HG03558 (cell line): ENCODE results near the gene CXCL17.

Source experiments
- ATAC-seq: cut with Tn5 transposase; IDR thresholded peaks from one replicate; pipeline ENCODE4 v1.9.1; 2021; ENCODE audit warnings: moderate number of reproducible peaks; ENCODE audit not compliant: unreplicated experiment; ENCODE audit errors: extremely low read depth

CXCL17 gene

DNA sequence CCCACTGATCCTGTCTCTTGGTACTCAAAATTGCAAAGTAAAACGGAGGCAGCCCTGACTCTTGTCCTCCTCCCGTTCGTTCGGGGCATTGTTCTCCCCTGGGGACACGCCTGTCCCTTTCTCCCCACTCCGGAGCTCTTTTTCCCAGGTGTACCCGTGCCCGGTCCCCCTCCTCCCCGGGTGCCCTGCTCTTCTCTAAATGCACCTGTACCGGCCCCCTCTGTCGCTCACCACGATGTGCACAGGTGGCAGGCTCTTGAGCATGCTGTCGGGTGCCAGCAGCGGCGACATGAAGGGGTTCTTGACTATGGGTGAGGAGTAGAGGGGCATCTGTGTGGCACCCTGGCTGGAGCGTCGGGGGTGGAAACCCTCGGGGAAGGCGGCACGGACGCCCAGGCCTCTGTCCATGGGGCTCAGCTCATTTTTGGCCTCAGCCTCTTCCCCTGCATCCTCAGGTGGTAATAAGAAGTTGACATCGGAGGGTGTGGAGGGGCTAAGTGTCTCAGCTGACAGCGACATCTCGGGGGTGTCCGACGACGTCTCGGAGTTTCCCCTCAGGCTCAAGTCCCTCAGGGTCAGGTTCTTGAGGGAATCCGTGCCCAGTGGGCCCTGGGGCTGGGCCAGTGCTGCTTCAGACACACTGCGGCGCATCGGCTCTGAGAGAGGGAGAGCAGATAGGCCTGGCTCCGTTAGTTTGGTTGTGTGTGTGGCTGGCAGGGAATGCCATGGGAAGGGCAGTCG lies 40.2 kb downstream of the CXCL17 start:
- ATAC-seq: no peak

DNA sequence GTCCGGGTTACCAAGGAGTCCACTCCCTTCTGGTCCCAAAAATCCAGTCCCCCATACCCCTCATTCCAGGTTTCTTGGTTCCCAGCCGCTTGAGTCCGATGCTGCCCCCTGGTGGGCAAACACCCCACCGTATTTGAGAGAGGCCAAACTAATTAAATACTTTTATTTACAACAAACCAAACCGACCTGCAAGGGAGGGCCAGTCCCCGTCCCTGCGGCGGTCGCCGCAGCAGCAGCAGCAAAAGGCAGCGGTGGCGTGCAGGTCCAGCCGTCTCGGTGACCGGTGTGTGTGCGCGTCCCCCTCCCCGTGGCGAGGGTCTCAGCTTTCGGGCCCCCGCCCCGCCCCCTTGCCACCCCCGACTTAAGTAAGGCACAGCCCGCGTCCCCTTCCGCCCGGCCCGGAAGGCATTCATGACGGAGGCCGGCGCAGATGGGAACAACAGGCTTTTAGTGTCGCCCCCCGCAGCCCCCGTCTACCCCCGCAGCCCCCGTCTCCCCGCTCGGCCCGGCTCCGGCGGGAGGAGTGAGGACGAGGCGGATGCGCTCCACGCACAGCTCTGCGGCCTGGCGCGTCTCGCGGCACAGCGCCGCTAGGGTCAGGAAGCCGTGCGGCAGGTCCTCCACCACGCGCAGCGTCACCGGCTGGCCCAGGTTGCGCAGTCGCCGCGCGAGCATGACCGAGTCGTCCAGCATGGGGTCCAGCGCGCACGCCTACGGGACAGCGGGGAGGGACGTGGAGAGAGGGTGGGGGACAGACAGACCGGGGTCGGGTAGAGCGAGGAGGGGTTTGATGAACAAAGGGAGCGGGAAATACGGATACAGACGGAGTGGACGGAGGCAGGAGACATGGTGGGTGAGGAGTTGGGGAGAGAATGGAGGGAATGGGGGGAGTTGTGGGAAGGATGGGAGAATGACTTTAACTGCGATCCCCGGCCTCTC lies 41.1 kb downstream of the CXCL17 start:
- ATAC-seq: no peak

DNA sequence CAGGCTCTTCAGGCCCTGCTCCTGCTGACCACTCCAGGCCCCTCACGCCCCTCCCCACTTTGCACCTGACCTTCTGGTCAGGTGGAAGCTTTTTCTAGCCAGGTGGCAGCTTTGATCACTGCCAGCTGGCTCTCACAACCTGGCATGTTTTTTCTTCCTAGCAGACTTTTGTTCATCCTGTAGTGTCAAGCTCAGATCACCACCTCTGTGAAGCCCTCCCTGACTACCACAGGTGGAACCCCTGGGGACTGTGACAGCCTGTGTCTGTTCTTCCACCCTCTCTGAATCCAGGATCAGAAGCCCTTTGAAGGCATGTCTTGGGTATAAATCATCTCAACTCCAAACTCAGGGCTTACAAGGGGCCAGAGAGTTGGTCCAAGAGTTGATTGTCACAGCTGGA lies 42.3 kb downstream of the CXCL17 start:
- ATAC-seq: no peak

DNA sequence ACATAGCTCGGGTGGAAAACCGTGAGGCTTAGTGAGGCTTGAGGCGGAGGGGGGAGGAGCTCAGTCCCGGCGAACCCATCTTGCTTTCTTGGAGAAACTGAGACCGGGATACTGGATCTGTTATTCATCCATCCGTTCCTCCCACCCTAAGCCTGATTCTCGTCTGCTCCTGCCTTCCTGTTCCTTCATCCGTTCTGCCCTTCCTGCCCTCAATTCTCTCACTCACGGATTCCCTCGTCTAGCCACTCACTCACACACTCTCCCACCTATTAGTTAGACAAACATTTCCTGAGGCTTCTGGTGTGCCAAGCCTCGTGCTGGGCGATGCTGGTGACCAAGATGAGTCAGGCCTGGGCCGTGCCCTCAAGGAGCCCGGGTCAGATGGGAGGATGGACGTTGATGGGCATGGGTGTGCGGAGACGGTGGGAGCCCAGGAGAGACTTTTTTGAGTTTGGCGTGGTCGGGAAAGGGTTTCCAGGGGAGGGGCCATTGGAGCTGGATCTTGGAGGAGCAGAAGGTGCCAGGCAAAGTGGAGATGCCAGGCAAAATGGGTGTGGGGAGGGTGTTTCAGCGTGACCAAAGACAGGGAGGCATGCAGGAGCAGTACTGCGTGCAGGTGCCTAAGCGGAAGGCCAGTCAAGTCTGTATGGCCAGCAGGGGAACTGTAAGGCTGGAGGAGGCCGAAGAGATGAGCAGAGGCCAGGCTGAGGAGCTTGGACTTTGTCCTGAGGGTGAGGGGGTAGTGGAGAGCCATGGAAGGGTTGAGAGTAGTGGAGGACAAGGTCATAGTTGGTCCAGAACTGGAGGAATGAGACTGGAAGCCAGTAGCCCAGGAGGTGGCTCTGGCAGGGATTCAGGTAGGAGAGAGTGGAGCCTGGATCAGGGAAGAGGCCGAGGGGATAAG lies 45.2 kb downstream of the CXCL17 start:
- ATAC-seq: no peak

DNA sequence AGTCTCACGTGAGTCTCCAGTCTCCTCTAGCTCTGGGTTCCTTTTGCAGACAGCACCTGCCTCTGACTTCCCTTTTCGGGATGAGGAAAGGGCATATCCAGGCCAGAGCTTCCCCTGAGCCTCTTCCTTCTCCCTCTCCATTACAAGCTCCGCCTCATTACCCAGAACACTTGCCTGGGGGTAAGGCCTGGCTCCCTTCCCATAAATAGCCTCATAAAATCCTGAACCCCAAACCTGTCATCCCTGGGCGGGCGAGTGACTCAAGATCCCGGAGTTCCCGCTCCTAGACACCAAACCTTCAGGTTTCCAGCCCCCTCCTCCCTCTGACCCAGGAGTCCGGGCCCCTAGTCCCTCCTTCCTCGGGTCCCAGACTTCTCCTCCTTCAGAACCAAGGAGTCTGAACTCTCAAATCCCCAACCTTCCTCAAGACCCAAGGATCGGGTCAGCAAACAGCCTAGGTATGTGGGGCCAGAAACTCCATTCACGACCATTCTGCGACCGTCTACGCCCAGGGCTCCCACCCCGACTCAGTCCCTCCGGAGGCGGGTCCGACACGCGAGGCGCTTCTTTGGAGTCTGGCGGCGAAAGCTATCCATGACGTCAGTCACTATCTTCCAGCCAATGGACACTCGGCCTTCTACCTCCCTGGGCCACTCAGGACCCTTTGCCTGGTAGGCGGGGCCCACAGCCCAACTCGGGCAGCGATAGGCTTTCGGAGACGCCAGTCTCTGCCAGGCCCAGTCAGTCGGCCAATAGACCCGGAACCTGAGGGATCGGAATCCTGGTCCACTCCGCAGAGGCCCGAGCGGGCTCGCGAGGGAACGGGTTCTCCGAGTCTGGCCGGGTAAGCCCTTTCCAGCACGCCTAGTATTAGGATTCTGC lies 46.1 kb downstream of the CXCL17 start:
- peak; percentile 95 for ATAC-seq

DNA sequence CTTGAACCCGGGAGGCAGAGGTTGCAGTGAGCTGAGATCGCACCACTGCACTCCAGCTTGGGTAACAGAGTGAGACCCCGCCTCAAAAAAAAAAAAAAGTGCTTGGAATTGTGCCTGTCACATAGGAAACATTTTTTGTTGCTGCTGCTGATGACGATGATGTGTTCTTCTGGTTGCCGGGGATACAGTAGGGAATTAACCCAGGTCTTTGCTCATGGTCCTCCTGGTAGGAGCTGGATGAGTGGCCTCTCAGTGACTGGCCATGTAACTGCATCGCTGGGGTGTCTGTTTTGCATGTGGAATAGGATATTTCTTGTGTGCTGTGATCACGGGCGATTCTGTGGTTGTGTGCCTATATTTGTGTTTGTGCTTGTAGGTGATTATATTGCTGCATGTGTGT lies 48.0 kb downstream of the CXCL17 start:
- ATAC-seq: no peak

DNA sequence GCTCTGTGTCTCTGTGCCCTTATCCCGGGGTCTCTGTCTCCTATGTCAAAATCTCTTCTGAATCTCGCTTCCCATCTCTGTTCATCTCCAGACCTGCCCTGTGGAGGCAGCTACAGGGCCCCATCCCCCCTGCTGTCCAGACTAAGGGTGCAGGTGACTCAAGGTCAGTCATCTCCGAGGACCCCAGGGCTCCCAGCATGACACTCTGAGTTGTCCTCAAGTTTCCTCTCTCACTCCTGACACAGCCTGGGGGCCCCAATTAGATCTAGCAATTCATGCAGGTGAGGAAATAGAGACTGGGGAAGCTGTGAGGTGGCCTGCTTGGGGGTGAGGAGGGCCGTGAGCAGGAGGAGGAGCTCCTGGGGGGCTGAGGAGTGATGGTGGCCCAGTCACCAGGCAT lies 50.6 kb downstream of the CXCL17 start:
- ATAC-seq: no peak

DNA sequence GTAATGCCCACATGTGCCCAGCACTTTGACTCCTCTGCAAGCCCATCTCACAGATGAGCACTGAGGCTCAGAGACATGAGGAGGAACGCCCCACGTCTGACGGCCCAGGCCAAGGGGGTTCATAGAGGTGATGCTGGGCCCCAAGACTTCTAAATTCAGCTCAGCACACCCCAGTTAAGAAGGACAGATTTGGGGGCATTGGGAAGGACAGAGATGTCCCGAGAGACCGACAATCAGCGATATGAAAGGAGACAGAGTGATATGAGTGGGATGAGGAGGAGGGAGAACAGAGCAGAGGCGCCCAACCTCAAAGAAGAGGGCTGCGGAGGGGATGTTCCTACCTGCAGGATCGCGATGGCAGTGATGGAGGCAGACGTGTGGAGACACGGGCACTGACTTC lies 52.8 kb downstream of the CXCL17 start, which contains the start of gene CNFN:
CNFN (minus strand) TSS at position 399 of the 400 bp plus-strand sequence. CDS start 1,260 bp downstream, outside the sequence.
- ATAC-seq: no peak

DNA sequence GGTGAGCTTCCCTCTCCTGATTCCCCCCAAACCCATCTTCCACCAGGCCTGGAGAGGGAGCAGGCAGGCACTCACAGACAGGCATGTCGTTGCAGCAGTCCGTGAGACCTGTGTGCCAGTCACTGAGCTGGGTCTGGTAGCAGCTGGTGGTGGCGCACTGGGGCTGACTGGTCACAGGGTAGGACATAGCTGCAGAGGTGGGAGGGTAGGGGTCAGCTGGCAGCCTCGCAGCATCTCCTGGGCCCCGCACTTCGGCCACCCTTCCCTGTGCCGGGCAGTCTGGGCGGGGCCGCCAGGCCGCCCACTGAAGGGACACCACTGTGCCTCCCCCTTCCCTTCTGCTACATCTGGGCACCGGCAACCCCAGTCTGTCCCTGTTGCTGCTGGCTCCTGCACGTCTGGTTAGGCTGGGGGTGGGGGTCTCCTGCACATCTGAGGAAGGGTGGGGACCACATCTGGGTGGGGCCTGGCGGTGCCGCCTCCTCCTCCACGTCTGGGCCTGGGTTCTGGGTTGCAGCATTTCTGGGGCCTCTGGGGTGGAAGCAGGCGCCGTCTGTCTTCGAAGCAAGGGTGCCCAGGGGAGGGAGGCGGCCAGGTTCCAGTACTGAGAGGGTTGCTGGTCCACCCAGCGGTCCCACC lies 53.8 kb downstream of the CXCL17 start:
- no peak for ATAC-seq

DNA sequence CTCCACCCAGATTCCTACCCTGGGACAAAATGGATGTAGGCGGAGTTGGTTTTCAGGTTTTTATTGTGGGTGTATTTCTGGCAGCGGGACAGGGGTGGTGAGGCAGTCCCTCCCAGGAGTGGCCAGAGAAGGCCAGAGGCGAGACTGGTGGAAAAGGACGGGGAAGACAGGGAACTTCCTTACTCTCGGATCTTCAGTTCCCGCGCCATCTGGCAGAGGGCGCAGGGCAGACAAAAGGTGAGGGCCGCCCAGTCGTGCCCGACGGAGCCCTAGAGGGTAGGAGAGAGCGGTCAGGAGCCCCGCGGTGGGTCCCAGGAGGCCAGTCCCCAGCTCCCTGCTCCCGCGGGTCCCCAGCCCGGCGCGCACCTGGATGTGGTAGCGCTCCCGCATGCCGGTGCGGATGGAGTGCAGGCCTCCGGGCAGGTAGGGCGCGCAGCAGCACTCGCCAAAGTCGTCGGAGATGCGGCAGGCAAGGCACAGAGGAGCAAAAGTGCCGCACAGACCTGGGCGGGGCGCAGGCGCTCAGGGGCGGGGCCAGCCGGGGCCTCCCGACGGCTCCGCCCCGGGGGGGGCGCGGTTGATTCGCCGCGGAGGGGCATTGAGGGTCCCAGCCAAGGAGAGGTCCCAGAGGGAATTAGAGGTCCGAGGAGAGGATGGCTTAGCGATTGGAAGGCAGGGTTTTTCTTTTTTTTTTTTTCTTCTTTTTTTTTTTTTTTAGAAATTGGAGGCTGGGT lies 55.6 kb downstream of the CXCL17 start:
- ATAC-seq: no peak

DNA sequence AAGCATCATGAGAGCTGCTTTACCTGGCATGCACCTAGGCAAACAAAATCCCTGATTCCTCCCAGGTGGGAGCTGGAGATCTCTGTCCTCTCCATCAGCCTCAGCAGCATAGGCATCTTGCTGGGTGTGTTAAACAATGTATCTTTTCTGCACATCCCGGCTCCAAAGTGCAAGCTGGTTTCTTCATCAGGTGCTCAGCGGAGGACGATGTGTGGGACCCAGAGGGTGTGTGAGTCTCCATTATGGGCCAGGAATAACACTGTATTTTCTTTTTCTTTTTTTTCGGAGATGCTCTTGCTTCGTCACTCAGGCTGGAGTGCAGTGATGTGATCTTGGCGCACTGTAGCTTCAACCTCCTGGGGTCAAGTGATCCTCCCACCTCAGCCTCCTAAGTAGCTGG lies 62.6 kb downstream of the CXCL17 start:
- no peak for ATAC-seq
